ENCODE data around the gene NLRC3.

Gene NLRC3

DNA sequence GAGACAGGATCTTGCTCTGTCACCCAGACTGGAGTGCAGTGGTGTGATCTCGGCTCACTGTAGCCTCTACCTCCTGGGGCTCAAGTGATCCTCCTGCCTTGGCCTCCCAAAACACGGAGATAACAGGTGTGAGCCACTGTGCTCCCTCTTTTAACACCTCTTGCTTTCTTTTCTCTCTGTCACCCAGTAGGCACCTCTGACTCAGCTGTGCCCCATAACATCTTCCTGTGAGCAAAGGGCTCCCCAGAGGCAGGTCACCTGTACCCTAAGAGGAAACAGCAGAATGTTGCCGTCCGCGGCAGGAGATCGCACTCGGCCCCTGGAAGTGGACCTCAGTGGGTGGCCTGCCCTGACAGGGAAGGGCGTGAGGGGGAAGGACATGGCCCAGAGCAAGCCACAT lies 918 bp upstream of the NLRC3 start:
- Mint-ChIP-seq H3K9me3 (no peaks in the 10 kb centered on the region), H3K4me1 (ENCODE audit: low read depth) (peaks cover 56% of the 10 kb centered on the region), H3K36me3 (ENCODE audit: low read depth) (no peaks in the 10 kb centered on the region), H3K27me3 (no peaks in the 10 kb centered on the region), H3K4me3 (peak overlapping the region; percentile 69), H3K27ac (peak overlapping the region; percentile 79)

DNA sequence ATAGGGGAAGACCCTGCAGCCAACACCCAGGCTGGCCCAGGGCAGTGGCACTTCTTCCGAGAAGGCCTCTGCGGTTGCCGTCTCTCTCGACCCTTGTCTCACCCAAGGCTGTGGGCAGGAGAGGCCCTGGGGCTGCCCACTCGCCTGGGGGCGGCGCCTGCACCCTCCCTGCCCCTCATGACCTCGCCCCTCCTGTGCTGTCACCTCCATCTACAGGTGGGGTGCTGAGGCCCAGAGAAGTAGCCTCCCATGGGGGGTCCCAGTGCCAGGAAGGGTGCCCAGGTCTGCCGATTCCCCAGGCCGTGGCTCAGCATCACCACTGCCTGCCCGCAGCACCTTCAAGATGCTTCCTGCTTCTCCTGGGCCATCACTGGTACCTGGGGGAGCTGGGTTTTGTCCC lies 992 bp downstream of the NLRC3 start:
- H3K9me3 Mint-ChIP-seq, result no peaks in the 10 kb centered on the region
- H3K4me3 Mint-ChIP-seq, result peak overlapping the region; percentile 93
- peaks cover 63% of the 10 kb centered on the region for H3K4me1 Mint-ChIP-seq (ENCODE audit: low read depth)
- peak overlapping the region; percentile 94 for H3K27ac Mint-ChIP-seq
- peaks cover 10% of the 10 kb centered on the region for H3K36me3 Mint-ChIP-seq (ENCODE audit: low read depth)
- H3K27me3 Mint-ChIP-seq, result no peaks in the 10 kb centered on the region

DNA sequence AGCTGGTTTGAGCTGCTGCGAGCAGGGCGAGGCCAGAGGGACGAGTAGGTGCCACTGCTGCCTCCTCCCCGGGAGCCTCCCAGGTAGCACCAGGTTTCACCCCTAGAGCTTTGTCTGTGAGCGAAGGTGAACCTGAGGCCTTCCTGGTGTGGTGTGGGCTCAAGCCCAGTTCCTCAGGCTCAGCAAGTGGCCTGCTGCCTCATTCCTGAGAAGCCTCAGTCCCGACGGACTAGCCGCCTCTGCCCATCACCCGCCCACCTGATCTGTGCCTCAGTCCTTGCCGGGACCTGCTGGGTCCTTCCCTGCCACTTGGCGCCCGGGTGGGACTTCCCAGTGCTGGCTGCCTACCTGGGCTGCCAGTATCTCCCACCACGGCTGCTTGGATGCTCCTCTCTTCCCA lies 1.7 kb downstream of the NLRC3 start:
- Mint-ChIP-seq H3K36me3 (ENCODE audit: low read depth) (peaks cover 13% of the 10 kb centered on the region), H3K4me3 (peak overlapping the region; percentile 93), H3K27me3 (no peaks in the 10 kb centered on the region), H3K4me1 (ENCODE audit: low read depth) (peaks cover 63% of the 10 kb centered on the region), H3K9me3 (peaks cover 4% of the 10 kb centered on the region), H3K27ac (peak overlapping the region; percentile 63)

DNA sequence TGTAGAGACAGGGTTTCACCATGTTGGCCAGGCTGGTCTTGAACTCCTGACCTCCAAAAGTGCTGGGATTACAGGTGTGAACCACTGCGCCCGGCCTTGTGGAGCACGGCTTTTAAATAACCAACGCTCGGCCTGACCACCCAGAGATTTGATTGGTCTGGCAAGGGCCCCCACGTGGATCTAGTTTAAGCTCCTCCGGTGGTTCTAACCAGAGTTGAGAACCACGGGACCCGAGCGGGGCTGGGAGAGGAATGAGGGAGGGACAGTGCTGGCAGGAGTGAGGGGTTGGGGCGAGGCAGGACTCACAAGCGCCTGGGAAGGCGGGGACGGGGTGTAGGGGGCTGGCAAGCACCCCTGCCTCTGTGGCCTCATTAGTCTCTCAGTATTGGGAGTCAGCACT lies 3.0 kb downstream of the NLRC3 start:
- Mint-ChIP-seq H3K27me3 (no peaks in the 10 kb centered on the region), H3K4me1 (ENCODE audit: low read depth) (peaks cover 50% of the 10 kb centered on the region), H3K36me3 (ENCODE audit: low read depth) (peaks cover 24% of the 10 kb centered on the region), H3K27ac (no peak overlapping the region), H3K4me3 (no peak overlapping the region), H3K9me3 (peaks cover 9% of the 10 kb centered on the region)

DNA sequence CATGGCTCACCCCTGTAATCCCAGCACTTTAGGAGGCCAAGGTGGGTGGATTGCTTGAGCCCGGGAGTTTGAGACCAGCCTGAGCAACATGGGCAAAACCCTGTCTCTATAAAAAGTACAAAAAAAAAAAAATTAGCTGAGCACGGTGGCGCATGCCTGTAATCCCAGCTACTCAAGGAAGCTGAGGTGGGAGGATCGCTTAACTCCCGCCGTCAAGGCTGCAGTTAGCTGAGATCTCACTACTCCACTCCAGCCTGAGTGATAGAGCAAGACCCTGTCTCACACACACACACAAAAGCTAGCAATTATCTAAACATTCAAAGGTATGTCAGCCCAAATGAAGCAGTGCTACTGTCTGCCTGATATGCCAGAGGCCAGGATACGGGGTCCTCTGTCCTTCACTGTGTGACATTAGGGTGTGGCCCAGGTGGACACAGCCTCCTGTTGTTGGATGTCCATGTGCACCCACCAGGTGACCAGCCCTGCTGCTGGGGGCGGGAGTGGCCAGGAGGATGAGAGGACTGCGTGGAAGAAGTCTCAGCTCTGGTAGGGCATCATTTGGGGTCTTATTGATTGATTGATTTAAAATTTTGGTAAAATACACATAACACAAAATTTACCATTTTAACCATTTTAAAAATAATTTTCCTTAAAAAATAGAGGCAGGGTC lies 3.9 kb downstream of the NLRC3 start:
- no peak overlapping the region for H3K4me3 Mint-ChIP-seq
- peaks cover 28% of the 10 kb centered on the region for H3K36me3 Mint-ChIP-seq (ENCODE audit: low read depth)
- peaks cover 42% of the 10 kb centered on the region for H3K4me1 Mint-ChIP-seq (ENCODE audit: low read depth)
- H3K27ac Mint-ChIP-seq, result peak overlapping the region; percentile 61
- peaks cover 9% of the 10 kb centered on the region for H3K9me3 Mint-ChIP-seq
- H3K27me3 Mint-ChIP-seq, result no peaks in the 10 kb centered on the region

DNA sequence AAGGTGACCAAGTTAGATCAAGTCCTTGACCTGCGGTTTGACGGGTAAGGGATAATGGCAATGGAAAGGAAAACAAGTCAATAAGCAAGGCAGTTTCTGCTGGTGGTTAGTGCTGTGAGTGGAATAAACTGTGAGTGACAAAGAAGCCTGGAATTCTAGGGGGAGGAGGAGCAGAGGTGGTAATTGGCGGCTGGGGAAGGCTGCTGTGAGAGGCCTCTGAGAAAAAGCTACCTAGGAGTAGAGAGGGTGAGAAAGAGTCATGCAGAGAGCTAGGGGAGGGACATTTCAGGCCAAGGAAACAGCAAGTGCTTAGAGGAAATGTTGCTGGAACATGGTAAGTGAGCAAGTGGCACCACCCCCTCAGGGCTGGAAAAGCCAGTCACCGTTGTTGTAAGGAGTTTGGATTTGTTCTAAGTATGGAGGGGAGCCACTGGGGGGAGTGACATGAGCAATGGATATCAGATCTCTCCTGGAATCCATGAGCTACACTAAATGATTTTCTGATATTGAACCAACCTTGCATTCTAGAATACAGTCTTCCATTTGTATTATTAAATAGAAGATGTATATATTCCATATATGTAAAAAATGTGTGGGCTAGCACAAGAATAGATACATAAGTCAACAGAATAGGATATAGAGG lies 6.7 kb downstream of the NLRC3 start:
- Mint-ChIP-seq H3K36me3 (ENCODE audit: low read depth) (peaks cover 28% of the 10 kb centered on the region), H3K27me3 (no peaks in the 10 kb centered on the region), H3K4me3 (no peak overlapping the region), H3K4me1 (ENCODE audit: low read depth) (peaks cover 19% of the 10 kb centered on the region), H3K27ac (peak overlapping the region; percentile 2), H3K9me3 (peaks cover 9% of the 10 kb centered on the region)

DNA sequence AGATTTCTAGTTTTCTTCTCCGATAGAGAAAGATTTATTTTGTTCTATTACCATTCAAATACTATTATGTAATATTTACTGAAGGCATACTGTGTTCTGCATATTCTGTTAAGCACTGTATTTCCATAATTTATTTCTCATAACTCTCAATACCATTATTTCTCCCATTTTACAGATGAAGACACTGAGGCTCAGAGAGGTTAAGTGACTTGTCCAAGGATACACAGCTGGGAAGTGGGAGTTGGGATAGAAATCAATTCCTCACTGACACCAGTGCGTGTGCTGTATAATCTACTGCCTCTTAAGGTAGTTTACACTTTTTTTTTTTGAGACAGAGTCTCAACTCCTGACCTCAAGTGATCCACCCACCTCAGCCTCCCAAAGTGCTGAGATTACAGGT lies 7.4 kb downstream of the NLRC3 start:
- Mint-ChIP-seq H3K27me3 (no peaks in the 10 kb centered on the region), H3K9me3 (peaks cover 9% of the 10 kb centered on the region), H3K4me1 (ENCODE audit: low read depth) (peaks cover 13% of the 10 kb centered on the region), H3K27ac (no peak overlapping the region), H3K4me3 (no peak overlapping the region), H3K36me3 (ENCODE audit: low read depth) (peaks cover 32% of the 10 kb centered on the region)

DNA sequence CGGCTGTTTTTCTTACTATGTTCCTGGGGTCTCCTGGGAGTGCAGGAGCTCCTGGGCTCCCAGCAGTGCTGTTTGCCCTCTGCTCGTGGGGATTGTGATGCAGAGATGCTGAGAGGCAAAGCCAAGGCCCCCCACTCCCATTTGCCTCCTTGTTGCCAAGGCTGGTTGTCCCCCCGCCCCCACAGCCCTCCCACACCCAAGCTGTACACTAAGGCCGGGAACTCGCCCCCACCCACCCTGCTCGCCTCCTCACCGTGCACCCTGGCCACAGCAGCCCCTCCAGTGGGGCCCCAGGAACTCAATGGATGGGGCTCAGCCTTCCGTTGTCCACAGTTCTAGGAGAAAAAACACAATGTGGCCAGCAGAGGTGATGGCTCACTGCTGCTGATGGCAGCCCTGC lies 10.2 kb downstream of the NLRC3 start:
- peaks cover 31% of the 10 kb centered on the region for H3K36me3 Mint-ChIP-seq (ENCODE audit: low read depth)
- peaks cover 9% of the 10 kb centered on the region for H3K9me3 Mint-ChIP-seq
- H3K27ac Mint-ChIP-seq, result no peak overlapping the region
- H3K4me1 Mint-ChIP-seq (ENCODE audit: low read depth), result no peaks in the 10 kb centered on the region
- no peaks in the 10 kb centered on the region for H3K27me3 Mint-ChIP-seq
- no peak overlapping the region for H3K4me3 Mint-ChIP-seq

DNA sequence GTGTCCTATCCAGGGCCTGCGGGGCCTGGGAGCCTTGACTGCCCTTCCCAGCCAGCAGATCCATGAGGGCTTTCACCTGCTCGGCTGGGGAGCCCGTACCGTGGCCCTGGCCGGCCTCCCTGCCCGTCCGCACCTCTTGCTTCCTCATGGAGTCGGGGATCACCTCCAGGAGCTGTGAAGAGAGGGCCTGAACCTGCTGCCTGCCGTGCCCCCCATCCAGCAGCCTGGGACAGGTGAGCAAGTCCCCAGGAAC lies 12.4 kb downstream of the NLRC3 start:
- Mint-ChIP-seq H3K4me1 (ENCODE audit: low read depth) (no peaks in the 10 kb centered on the region), H3K27me3 (no peaks in the 10 kb centered on the region), H3K9me3 (no peaks in the 10 kb centered on the region), H3K4me3 (no peak overlapping the region), H3K27ac (no peak overlapping the region), H3K36me3 (ENCODE audit: low read depth) (peaks cover 16% of the 10 kb centered on the region)

DNA sequence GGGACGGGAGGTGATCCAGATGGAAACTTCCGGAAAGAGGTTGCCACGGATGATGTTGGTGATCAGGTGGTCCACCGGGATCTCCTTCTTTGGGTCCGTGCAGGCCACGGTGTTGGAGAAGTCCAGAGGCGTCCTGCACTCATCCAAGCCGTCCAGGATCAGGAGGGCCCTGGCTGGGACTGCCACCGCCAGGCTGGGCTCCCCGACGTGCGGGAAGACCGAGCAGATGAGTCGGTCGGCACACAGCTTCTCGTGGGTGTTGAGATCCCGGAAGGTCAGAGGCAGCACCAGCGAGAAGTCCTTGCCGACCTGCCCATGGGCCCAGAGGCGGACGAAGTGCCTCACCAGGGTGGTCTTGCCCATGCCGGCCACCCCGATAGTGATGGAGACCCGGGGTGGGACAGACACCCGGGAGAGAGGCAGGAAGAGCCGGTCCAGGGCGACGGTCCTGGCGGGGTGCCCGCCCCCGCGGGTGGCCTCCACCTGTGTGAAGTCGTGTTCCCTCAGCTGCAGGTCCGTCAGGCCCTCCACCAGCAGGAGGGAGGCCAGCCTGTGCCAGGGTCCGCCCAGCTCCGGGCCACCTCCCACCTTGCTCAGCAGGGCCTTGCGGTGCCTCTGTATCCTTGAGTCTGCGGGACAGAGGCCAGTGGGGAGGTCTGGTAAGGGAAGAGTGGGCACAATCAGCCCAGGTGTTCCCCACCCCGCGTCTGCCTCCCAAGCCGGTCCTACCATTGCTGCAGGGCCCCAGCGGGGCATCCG lies 12.9 kb downstream of the NLRC3 start:
- no peak overlapping the region for H3K27ac Mint-ChIP-seq
- H3K9me3 Mint-ChIP-seq, result no peaks in the 10 kb centered on the region
- H3K36me3 Mint-ChIP-seq (ENCODE audit: low read depth), result peaks cover 13% of the 10 kb centered on the region
- no peak overlapping the region for H3K4me3 Mint-ChIP-seq
- H3K27me3 Mint-ChIP-seq, result no peaks in the 10 kb centered on the region
- no peaks in the 10 kb centered on the region for H3K4me1 Mint-ChIP-seq (ENCODE audit: low read depth)

DNA sequence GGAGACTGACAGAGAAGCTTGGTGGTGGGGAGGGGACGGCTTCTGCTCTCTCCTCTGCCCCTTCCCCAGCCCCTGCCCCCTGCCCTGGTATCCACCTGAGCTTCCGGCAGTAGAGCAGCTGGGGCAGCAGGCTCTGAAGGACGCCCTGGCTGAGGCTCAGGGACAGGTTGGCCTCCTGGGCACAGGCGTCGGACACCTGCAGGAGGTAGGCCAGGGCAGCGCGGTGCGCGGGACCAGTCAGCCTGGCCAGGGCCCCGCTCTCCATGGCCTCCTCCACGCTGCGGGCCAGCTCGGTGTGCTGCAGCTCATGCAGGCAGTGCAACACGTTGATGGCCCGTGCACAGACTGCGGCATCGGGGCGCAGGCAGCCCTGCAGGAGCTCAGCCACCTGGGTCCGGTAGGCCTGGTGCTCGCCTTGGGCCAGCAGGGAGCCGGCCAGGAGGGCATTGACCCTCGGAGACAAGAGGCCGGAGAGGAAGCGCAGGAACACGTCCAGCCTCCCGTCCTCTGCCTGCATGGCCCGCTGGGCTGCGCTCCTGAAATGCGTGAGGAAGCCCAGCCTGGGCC lies 14.2 kb downstream of the NLRC3 start:
- no peaks in the 10 kb centered on the region for H3K4me1 Mint-ChIP-seq (ENCODE audit: low read depth)
- H3K27me3 Mint-ChIP-seq, result no peaks in the 10 kb centered on the region
- H3K27ac Mint-ChIP-seq, result no peak overlapping the region
- no peaks in the 10 kb centered on the region for H3K9me3 Mint-ChIP-seq
- H3K36me3 Mint-ChIP-seq (ENCODE audit: low read depth), result peaks cover 8% of the 10 kb centered on the region
- no peak overlapping the region for H3K4me3 Mint-ChIP-seq

DNA sequence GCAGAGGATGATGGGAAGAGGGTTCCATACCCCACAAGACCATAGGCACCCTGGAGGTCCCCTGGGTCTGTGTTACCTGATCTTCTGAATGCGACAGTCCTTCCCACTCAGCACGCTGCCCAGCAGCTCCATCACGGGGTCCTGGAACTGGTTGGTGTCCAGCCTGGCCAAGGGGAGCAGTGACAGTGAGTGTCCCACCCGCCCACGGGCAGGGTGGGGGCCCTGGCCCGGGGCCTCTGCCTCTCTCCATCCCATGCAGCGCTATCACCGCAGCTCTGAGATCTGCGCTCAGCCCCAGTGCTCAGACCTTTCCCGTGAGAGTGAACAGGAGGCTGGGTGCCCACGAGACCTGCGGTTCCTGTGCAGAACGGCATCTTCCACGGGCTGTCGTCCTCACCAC lies 15.6 kb downstream of the NLRC3 start:
- H3K9me3 Mint-ChIP-seq, result no peaks in the 10 kb centered on the region
- no peaks in the 10 kb centered on the region for H3K4me1 Mint-ChIP-seq (ENCODE audit: low read depth)
- H3K36me3 Mint-ChIP-seq (ENCODE audit: low read depth), result peaks cover 12% of the 10 kb centered on the region
- no peak overlapping the region for H3K4me3 Mint-ChIP-seq
- H3K27ac Mint-ChIP-seq, result no peak overlapping the region
- H3K27me3 Mint-ChIP-seq, result no peaks in the 10 kb centered on the region

DNA sequence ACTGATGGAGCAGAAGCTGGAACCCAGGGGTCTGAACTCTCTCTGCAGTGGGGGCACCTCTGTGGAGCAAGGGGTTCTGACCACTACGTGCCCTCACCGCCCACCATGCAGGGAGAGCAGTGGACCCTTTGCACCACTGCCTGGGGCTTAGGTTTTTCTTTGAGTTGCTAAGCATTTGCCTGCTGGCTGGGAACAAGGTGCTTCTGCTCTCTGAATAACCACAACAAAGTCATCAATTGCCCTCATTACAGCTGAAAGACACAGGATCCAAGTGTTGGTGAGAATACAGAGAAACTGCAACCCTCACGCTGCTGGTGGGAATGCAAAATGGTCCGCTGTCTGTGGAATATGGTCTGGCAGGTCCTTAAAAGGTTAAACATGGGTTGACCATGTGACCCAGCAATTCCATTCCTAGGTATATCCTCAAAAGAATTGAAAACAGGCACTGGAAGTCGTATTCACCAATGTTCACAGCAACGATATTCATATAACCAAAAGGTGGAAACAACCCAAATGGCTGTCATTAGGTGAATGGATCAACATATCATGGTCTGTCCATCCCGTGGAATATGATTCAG lies 22.8 kb downstream of the NLRC3 start:
- no peak overlapping the region for H3K27ac Mint-ChIP-seq
- H3K9me3 Mint-ChIP-seq, result peaks cover 9% of the 10 kb centered on the region
- H3K27me3 Mint-ChIP-seq, result no peaks in the 10 kb centered on the region
- H3K36me3 Mint-ChIP-seq (ENCODE audit: low read depth), result peaks cover 38% of the 10 kb centered on the region
- H3K4me1 Mint-ChIP-seq (ENCODE audit: low read depth), result no peaks in the 10 kb centered on the region
- no peak overlapping the region for H3K4me3 Mint-ChIP-seq

DNA sequence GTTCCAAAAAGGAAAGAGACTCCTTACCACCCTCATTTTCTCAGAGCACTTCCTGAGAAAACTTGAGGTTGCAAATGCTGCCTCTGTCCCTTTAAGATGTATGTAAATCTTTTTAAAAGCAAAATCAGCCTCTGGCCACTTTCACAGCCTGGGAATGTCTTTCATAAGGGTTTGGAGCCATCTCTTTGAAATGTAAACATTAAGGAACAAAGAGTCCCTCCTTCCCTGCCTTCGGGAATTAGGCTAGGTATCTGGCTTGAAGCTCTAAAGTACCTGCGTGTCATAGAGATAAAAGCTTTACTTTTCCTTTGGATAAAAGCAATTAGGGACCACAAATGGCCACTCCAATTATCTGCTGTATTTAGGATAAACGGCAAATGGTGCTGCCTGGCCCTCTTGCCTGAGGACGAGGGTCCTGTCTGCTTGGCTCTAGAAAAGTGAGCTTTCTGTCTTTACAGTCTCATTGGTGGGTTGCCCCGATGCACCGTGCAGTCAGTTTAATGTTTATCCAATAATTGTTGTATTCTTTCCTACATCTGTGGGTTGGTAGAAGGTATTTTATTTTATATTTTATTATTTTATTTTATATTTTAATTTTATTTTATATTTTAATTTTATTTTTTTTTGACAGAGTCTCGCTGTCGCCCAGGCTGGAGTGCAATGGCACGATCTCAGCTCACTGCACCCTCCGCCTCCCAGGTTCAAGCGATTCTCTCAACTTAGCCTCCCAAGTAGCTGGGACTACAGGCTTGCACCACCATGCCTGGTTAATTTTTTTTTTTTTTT lies 23.9 kb downstream of the NLRC3 start:
- peaks cover 9% of the 10 kb centered on the region for H3K9me3 Mint-ChIP-seq
- peaks cover 38% of the 10 kb centered on the region for H3K36me3 Mint-ChIP-seq (ENCODE audit: low read depth)
- H3K4me1 Mint-ChIP-seq (ENCODE audit: low read depth), result no peaks in the 10 kb centered on the region
- H3K27ac Mint-ChIP-seq, result no peak overlapping the region
- H3K27me3 Mint-ChIP-seq, result no peaks in the 10 kb centered on the region
- H3K4me3 Mint-ChIP-seq, result no peak overlapping the region
